Breast epithelium (tissue), 4 donors: ENCODE results near the gene ACOT8. TPM values are rescaled to one million over a fixed set of nuclear protein-coding genes. Genes with fewer than 3 reads are reported as not detected.

Experiments used
- DNase-seq, 2 donors: peaks; one replicate each; pipeline ENCODE4 v3.0.0-alpha.2; 2019; ENCODE audit warnings: low spot score in 2 of 2
- H3K27ac ChIP-seq, 2 donors: fragments of 200-600 bp; sonication (generic) in 1 of 2; one replicate each; pipeline ENCODE4 v1.5.1; 2016 to 2019; ENCODE audit warnings: mild to moderate bottlenecking in 1 of 2
- H3K27me3 ChIP-seq, 2 donors: fragments of 200-600 bp; sonication (generic) in 1 of 2; one replicate each; pipeline versions ENCODE4 v1.5.1 to v1.6.0; 2017 to 2019; ENCODE audit warnings: control low read depth in 1 of 2, mild to moderate bottlenecking in 1 of 2
- H3K36me3 ChIP-seq: fragments of 200-600 bp; one replicate; pipeline ENCODE4 v1.5.1; 2019
- H3K4me1 ChIP-seq, 2 donors: fragments of 200-600 bp; sonication (generic); one replicate each; pipeline ENCODE4 v1.5.1; 2016 to 2019; ENCODE audit warnings: control low read depth in 1 of 2
- H3K4me3 ChIP-seq, 3 donors: fragments of 200-600 bp; sonication (generic); 1 replicate in 2 of 3; 2 replicates in 1 of 3; pipeline ENCODE4 v1.5.1; 2016 to 2019; ENCODE audit warnings: mild to moderate bottlenecking in 3 of 3, moderate library complexity in 2 of 3
- H3K9me3 ChIP-seq, 2 donors: fragments of 200-600 bp; sonication (generic) in 1 of 2; one replicate each; pipeline ENCODE4 v1.5.1; 2016 to 2019; ENCODE audit warnings: control low read depth in 1 of 2
- POLR2A ChIP-seq: fragments of 450-650 bp; IDR thresholded peaks from one replicate; pipeline ENCODE4 v1.6.1; 2016; ENCODE audit warnings: antibody characterized with exemption, mild to moderate bottlenecking, moderate library complexity
- POLR2AphosphoS5 ChIP-seq, 3 donors: sonication (generic); formaldehyde crosslinking; IDR thresholded peaks; one replicate each; pipeline ENCODE4 v1.6.1; 2017; ENCODE audit warnings: antibody characterized with exemption in 3 of 3
- intact Hi-C: fragments of 100-400 bp; cut with DNase I; formaldehyde crosslinking; loops from one replicate; pipeline ENCODE4 v1.15.1; 2023; ENCODE audit warnings: low total_unique reads
- total RNA-seq, 3 donors: library from RNA; depleted of rRNA; stranded (reverse); fragments of >200 nt; gene quantifications; one replicate each; pipeline ENCODE4 v1.1.0, GENCODE V29; 2016
- TF ChIP-seq, protein P1 (sequence below), 3 donors: fragments of 450-650 bp; IDR thresholded peaks; one replicate each; pipeline ENCODE4 v1.5.1; 2016 to 2017; ENCODE audit warnings: antibody characterized with exemption in 3 of 3, mild to moderate bottlenecking in 3 of 3, moderate library complexity in 3 of 3

The ACOT8 gene
- total RNA-seq, 3 donors from 2014 or later, result 33.4 to 48.9 (median 37.3) TPM

DNA sequence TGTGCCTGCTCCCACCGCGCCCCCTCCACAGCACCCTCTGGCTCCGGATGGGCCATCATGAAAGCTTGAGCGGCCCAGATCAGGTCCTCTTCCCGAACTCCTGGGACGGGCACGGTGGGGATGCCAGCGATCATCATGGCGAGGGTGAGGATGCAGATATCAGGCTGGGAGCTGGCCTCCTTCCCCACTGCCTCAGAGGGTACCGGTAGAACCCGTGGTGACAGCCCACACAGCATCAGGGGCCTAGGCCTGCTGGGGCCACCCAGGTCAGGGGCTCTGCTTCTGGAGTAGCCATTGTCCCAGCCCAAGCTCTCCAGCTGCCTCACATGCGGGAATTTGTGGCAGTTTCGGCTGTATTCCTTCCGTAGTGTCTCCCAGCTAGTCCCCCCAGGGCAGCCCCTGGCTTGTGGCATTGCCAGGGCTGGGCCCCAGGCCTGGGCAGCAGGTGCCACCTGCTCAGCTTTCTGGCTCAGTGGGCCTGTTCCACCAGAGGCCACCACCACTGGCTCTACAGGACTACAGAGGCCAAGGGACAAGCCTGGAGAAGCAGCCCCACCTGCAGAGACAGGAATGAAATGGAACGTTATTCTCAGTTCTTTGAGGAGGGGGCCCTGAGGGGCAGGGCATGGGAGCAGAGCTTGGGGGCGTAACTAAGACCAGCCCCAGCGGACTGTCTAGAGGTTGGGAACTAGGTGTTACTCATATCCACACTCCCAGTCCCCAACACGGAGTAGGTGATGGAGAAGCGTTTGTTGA, 29.6 kb upstream of the ACOT8 start:
- TF ChIP-seq, protein P1, sequence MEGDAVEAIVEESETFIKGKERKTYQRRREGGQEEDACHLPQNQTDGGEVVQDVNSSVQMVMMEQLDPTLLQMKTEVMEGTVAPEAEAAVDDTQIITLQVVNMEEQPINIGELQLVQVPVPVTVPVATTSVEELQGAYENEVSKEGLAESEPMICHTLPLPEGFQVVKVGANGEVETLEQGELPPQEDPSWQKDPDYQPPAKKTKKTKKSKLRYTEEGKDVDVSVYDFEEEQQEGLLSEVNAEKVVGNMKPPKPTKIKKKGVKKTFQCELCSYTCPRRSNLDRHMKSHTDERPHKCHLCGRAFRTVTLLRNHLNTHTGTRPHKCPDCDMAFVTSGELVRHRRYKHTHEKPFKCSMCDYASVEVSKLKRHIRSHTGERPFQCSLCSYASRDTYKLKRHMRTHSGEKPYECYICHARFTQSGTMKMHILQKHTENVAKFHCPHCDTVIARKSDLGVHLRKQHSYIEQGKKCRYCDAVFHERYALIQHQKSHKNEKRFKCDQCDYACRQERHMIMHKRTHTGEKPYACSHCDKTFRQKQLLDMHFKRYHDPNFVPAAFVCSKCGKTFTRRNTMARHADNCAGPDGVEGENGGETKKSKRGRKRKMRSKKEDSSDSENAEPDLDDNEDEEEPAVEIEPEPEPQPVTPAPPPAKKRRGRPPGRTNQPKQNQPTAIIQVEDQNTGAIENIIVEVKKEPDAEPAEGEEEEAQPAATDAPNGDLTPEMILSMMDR (IDR thresholded peaks at IDR 0.05), result no peak
- TF ChIP-seq POLR2AphosphoS5 (IDR thresholded peaks at IDR 0.05) (no peak), POLR2A (no peak)
- H3K4me1 ChIP-seq, result peaks cover 4 to 6% of the 10 kb centered on the region in 2 donors
- H3K4me3 ChIP-seq, result no peak overlapping the region
- no peaks in the 10 kb centered on the region for H3K9me3 ChIP-seq
- no peak overlapping the region for H3K27ac ChIP-seq
- intact Hi-C loops, result no loop called here
- H3K27me3 ChIP-seq, result no peaks in the 10 kb centered on the region
- H3K36me3 ChIP-seq, result no peaks in the 10 kb centered on the region
- no peak for DNase-seq

DNA sequence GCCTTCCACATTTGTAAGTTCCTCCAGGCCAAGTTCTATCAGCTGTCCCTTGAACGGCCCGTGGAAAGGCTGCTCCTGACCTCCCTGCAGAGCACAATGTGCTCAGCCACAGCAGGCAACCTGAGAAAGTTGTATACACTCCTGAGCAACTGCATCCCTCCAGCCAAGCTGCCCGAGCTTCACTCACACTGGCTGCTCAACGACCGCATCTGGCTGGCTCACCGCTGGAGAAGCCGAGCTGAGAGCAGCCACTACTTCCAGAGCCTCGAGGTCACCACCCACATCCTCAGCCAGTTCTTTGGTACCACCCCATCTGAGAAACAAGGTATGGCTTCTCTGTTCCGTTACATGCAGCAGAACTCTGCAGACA, 25.9 kb upstream of the ACOT8 start:
- H3K4me3 ChIP-seq, result no peak overlapping the region
- no peak for DNase-seq
- no peak overlapping the region for H3K27ac ChIP-seq
- intact Hi-C loops, result no loop called here
- TF ChIP-seq, protein P1 (IDR thresholded peaks at IDR 0.05), result no peak
- TF ChIP-seq POLR2AphosphoS5 (IDR thresholded peaks at IDR 0.05) (no peak), POLR2A (no peak)
- no peaks in the 10 kb centered on the region for H3K9me3 ChIP-seq
- H3K4me1 ChIP-seq, result peaks cover 0 to 6% of the 10 kb centered on the region in 2 donors
- H3K36me3 ChIP-seq, result no peaks in the 10 kb centered on the region
- H3K27me3 ChIP-seq, result no peaks in the 10 kb centered on the region

DNA sequence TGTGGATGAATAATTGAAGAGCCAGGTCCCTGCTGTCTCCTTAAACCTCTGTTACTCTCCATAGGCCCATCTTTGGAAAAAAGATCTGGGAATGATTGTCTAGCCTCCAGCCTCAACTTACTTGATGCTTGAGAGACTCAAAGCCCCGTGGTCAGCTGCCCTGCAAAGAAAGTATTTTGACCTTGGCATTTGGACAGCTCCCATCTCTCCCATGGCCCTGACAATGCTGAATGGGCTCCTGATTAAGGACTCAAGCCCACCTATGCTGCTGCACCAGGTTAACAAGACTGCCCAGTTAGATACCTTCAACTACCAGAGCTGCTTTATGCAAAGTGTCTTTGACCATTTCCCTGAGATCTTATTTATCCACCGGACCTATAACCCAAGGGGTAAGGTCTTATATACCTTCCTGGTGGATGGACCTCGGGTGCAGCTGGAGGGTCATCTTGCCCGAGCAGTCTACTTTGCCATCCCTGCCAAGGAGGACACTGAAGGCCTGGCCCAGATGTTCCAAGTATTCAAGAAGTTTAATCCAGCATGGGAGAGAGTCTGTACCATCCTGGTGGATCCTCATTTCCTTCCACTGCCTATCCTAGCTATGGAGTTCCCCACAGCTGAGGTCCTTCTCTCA, 25.4 kb upstream of the ACOT8 start:
- Histone ChIP-seq H3K9me3 (no peaks in the 10 kb centered on the region), H3K27me3 (no peaks in the 10 kb centered on the region), H3K36me3 (no peaks in the 10 kb centered on the region), H3K4me1 (peaks cover 0 to 6% of the 10 kb centered on the region in 2 donors), H3K27ac (no peak overlapping the region), H3K4me3 (no peak overlapping the region)
- no peak for TF ChIP-seq POLR2A
- no peak for TF ChIP-seq POLR2AphosphoS5 (IDR thresholded peaks at IDR 0.05)
- TF ChIP-seq, protein P1 (IDR thresholded peaks at IDR 0.05), result no peak
- intact Hi-C loops, result no loop called here
- no peak for DNase-seq

DNA sequence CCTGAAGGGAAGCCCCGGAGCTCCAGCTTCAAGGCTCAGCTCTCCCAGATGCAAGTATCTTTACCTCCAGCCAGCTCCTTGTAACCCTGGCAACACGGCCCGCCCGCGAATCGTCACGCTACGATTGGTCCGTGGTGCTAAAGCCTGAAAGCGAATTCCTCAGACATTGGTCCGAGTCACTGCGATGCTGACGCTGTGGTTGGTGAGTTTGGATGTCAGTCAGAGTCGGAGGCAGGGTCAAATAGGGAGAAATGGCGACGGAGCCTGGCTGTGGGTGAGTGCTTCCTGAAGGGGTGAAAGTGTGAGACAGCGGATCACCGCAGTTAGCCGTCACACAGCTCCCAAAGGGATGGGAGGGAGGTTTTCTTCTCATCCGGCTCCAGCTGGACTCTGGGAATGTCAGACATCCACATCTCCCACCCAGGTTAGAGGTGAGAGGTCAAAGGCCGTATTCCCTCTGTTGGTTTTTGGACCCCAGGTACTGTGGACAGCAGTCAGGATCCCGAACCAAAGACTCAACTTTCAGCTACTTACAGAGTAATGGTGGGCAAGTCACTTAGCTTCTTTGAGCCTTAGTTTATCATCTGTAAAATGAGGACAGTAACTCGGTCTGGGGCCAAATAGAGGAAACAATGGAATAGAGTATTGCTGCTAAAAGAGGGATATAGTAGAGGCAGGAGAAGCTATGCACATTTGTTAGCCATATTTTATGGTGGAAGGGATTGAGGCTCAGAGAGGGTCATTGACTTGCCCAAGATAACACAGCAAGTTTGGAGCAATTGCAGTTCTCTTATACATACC, 24.0 kb upstream of the ACOT8 start, which contains the start of gene ZSWIM1:
ZSWIM1 (plus strand) TSS at position 240 of the 801 bp plus-strand sequence. CDS start 1,366 bp downstream, outside the sequence.
- peak within 1 kb of the TSS; percentile 50 to 82 (median 65) for H3K4me3 ChIP-seq
- peak; percentile 99 for DNase-seq
- TF ChIP-seq POLR2A (peak; percentile 64), POLR2AphosphoS5 (IDR thresholded peaks at IDR 0.05) (peak; percentile 64 to 92 (median 81))
- TF ChIP-seq, protein P1 (IDR thresholded peaks at IDR 0.05), result no peak
- no peaks in the 10 kb centered on the region for H3K36me3 ChIP-seq
- peak within 1 kb of the TSS; percentile 89 to 95 for H3K27ac ChIP-seq
- intact Hi-C loops, result no loop called here
- no peaks in the 10 kb centered on the region for H3K9me3 ChIP-seq
- H3K4me1 ChIP-seq, result peaks cover 0 to 6% of the 10 kb centered on the region in 2 donors
- H3K27me3 ChIP-seq, result no peaks in the 10 kb centered on the region
